Measurements from ENCODE around the gene AXIN2.
"Not testable (repeated sequence)": the region's sequence is repeated elsewhere in the genome, so short reads cannot be mapped to it uniquely, and the experiment has no call there.

The AXIN2 gene

GRCh38 chr17:65484405-65484804 is 77.0 kb downstream of the AXIN2 start:
- not testable (repeated sequence) for DNase-seq (ENCODE audit: low read depth)

GRCh38 chr17:65483438-65483837 is 78.0 kb downstream of the AXIN2 start:
- no peak for DNase-seq (ENCODE audit: low read depth)

GRCh38 chr17:65482201-65482600 is 79.2 kb downstream of the AXIN2 start:
- DNase-seq (ENCODE audit: low read depth), result no peak

GRCh38 chr17:65479282-65479681 is 82.2 kb downstream of the AXIN2 start:
- no peak for DNase-seq (ENCODE audit: low read depth)
